GM06990 (cell line): ENCODE measurements around the gene PRDM11.

Experiments used
- DNase-seq: peaks from one replicate; pipeline ENCODE4 v3.0.0-alpha.2; 2011; ENCODE audit not compliant: insufficient read length; ENCODE audit errors: extremely low read depth
- H3K27me3 ChIP-seq: replicated peaks from 2 replicates; pipeline ENCODE4 v1.6.0; 2011; ENCODE audit warnings: low read length; ENCODE audit not compliant: control insufficient read depth, insufficient read depth
- H3K36me3 ChIP-seq: 2 replicates; pipeline ENCODE4 v1.5.1; 2011; ENCODE audit warnings: low read length; ENCODE audit not compliant: control insufficient read depth, insufficient read depth
- H3K4me3 ChIP-seq: replicated peaks from 2 replicates; pipeline ENCODE4 v1.5.1; 2011; ENCODE audit warnings: low read depth, mild to moderate bottlenecking, control low read depth, low read length
- TF ChIP-seq, protein P1 (sequence below): IDR thresholded peaks from 2 replicates; pipeline ENCODE4 v1.5.1; 2011; ENCODE audit warnings: low read length, control low read depth, mild to moderate bottlenecking, inconsistent platforms; ENCODE audit not compliant: insufficient read depth, poor library complexity, severe bottlenecking

The PRDM11 gene

DNA sequence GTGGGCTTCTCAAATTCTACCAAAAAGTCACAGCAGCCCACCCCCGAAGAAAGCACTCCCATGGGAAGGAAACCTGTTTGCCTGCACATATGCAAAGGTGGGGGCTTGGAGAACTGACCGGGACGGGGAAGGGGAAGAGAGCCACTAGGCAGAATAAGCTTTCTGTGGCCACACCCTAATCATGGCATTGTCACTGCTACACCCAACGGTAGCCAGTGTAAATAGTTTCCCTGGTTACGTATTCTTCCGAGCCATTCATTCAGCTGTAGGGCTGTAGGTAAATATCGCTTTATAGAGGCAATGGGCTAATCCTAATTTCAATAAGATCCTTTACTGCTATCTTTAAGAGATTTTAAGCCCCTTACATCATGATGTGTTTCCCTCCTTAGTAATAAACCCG is 61.7 kb downstream of the PRDM11 start:
- H3K36me3 ChIP-seq: no peaks in the 10 kb centered on the region
- H3K4me3 ChIP-seq: no peak overlapping the region
- DNase-seq: no peak
- no peaks in the 10 kb centered on the region for H3K27me3 ChIP-seq
- TF ChIP-seq, protein P1, sequence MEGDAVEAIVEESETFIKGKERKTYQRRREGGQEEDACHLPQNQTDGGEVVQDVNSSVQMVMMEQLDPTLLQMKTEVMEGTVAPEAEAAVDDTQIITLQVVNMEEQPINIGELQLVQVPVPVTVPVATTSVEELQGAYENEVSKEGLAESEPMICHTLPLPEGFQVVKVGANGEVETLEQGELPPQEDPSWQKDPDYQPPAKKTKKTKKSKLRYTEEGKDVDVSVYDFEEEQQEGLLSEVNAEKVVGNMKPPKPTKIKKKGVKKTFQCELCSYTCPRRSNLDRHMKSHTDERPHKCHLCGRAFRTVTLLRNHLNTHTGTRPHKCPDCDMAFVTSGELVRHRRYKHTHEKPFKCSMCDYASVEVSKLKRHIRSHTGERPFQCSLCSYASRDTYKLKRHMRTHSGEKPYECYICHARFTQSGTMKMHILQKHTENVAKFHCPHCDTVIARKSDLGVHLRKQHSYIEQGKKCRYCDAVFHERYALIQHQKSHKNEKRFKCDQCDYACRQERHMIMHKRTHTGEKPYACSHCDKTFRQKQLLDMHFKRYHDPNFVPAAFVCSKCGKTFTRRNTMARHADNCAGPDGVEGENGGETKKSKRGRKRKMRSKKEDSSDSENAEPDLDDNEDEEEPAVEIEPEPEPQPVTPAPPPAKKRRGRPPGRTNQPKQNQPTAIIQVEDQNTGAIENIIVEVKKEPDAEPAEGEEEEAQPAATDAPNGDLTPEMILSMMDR: no peak

DNA sequence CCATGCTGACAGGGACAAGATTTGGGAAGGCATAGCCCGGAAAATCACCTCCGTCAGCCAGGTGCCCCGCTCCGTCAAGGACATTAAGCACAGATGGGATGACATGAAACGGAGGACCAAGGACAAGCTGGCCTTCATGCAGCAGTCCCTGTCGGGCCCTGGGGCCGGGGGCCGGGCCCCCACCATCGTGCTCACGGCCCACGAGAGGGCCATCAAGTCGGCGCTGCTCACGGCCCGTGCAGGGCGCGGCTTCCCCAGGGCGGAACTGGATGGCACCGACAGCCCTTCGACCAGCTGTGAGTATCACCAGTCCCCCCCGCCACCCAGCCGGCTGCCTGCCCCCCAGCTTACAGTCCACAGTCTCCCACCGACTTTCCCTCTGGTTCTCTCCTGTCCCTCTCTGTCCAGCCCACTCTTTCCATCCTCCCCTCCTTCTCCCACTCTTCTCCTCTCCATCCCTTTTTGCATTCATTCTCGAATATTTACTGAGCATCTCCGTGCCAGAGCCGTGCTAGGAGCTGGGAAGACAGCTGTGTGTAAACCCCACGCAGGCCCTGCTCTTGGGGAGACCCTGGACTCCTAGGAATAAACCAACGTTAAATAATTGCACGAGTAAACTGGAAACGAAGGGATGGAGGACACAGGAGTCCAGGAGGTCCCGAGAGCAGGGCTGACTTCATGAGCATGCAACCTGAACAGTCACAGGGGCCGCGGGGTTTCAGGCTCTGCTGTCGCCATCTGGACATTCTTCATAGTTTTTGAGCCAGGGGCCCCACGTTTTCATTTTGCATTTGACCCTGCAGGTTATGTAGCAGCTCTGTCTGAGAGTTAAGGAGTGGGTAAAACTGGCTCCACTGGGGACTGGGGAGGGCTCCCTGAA is 62.8 kb downstream of the PRDM11 start:
- no peak for DNase-seq
- TF ChIP-seq, protein P1: no peak
- Histone ChIP-seq H3K4me3 (no peak overlapping the region), H3K36me3 (no peaks in the 10 kb centered on the region), H3K27me3 (no peaks in the 10 kb centered on the region)

DNA sequence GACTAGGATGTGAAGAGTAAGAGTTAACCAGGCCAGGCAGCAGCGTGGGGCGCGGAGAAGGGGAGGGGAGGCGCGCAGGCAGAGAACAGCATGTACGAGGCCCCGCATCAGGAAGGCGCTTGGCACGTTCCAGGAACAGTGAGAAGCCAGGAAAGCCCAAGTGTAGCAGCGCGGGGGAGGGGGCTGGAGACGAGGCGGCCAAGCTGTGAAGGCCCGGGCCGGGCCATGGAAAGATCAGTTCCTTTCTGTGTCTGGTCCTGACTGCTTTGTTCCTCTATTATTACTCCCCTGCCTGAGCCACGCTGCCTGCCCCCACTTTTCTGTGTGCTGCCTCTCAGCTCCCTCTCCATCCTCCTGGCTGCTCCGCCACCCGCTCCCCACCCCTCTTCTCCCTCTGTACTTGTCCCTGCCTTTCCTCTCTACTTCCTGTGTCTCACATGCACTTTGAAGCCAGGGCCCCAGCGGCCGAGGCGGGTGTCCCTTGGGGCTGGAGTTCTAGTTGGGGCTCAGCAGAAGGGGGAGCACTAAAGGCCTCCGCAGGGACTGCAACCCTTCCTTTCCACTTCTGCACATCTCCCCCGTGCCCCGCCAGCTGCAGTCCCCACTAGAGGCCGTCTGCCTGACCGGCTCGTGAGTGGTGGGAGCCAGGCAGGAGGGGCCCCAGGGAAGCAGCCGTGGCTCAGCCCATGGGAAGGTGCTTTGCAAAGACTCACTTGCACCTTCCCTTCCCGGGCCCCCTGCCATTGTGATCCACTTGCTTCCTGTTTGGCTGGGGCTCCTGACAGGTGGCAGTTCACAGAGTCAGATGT is 63.7 kb downstream of the PRDM11 start:
- TF ChIP-seq, protein P1: no peak
- Histone ChIP-seq H3K36me3 (no peaks in the 10 kb centered on the region), H3K4me3 (no peak overlapping the region), H3K27me3 (no peaks in the 10 kb centered on the region)
- DNase-seq: no peak

DNA sequence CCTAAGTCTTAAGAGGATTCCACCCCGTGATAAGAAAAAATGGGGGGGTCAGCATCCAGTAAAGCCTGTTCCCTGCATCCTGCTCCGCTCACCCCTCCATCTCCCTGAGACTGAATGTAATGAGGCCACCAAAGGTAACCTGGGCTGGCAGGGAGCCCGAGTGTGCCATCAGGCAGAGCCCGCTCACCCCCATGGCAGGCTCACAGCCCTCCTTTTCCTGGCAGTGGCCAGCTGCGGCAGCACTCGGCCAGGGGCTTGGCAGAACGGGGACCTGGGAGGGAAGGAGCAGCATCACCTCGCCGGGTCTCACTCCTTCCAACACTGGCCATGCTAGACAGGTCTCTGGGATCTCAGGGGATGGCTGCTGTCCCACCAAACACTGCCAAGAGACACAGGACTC is 64.4 kb downstream of the PRDM11 start:
- TF ChIP-seq, protein P1: no peak
- DNase-seq: no peak
- Histone ChIP-seq H3K27me3 (no peaks in the 10 kb centered on the region), H3K4me3 (no peak overlapping the region), H3K36me3 (no peaks in the 10 kb centered on the region)

DNA sequence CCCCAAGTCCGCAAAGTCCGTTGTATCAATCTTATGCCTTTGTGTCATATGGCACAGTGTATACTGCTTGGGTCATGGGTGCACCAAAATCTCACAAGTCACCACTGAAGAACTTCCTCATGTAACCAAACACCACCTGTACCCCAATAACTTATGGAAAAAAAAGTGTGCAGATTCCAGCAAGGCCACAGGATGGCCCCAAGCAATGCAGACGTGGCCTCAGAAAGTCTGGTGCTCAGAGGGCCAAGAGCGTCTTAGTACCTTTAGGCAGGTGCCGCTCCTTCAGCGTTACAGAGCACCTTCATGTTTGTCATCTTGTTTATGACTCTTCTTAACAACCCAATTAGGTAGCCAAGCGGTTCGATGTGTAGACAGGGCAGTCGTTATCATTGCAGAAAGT is 65.3 kb downstream of the PRDM11 start:
- Histone ChIP-seq H3K27me3 (no peaks in the 10 kb centered on the region), H3K4me3 (no peak overlapping the region), H3K36me3 (no peaks in the 10 kb centered on the region)
- TF ChIP-seq, protein P1: peak; percentile 7
- no peak for DNase-seq
